HEK293 (cell line): ENCODE measurements around the gene TSHZ3.

Experiments
- AEBP2 ChIP-seq: fragments of 450-650 bp; formaldehyde crosslinking; IDR thresholded peaks from 2 replicates; pipeline ENCODE4 v1.5.1; 2016; ENCODE audit warnings: missing biosample characterization, missing genetic modification characterization, borderline replicate concordance
- BCL11B ChIP-seq: fragments of 450-650 bp; formaldehyde crosslinking; IDR thresholded peaks from 2 replicates; pipeline ENCODE4 v1.5.1; 2016; ENCODE audit warnings: low read depth, missing biosample characterization, missing genetic modification characterization
- FEZF1 ChIP-seq: fragments of 450-650 bp; formaldehyde crosslinking; IDR thresholded peaks from 2 replicates; pipeline ENCODE4 v1.5.1; 2016; ENCODE audit warnings: missing biosample characterization, missing genetic modification characterization
- GLI2 ChIP-seq: fragments of 450-650 bp; formaldehyde crosslinking; IDR thresholded peaks from 2 replicates; pipeline ENCODE4; 2017; ENCODE audit warnings: missing biosample characterization, missing genetic modification characterization, low read depth, borderline replicate concordance
- KLF7 ChIP-seq: fragments of 450-650 bp; formaldehyde crosslinking; IDR thresholded peaks from 2 replicates; pipeline ENCODE4 v1.5.1; 2016; ENCODE audit warnings: missing biosample characterization, missing genetic modification characterization, borderline replicate concordance
- REST ChIP-seq: fragments of 450-650 bp; formaldehyde crosslinking; IDR thresholded peaks from 2 replicates; pipeline ENCODE4 v1.5.1; 2016; ENCODE audit warnings: missing biosample characterization, missing genetic modification characterization
- SETDB1 ChIP-seq: IDR thresholded peaks from one replicate; pipeline ENCODE4 v1.6.1; 2017; ENCODE audit warnings: mild to moderate bottlenecking, low read length, moderate library complexity, mixed read lengths; ENCODE audit not compliant: insufficient read length
- WT1 ChIP-seq: fragments of 450-650 bp; formaldehyde crosslinking; IDR thresholded peaks from 2 replicates; pipeline ENCODE4 v1.5.1; 2016; ENCODE audit warnings: missing biosample characterization, missing genetic modification characterization
- YY2 ChIP-seq: fragments of 450-650 bp; formaldehyde crosslinking; IDR thresholded peaks from 2 replicates; pipeline ENCODE4 v1.5.1; 2016; ENCODE audit warnings: missing biosample characterization, missing genetic modification characterization
- ZBTB7A ChIP-seq: fragments of 450-650 bp; formaldehyde crosslinking; IDR thresholded peaks from 2 replicates; pipeline ENCODE4 v1.5.1; 2016; ENCODE audit warnings: low read depth, missing biosample characterization, missing genetic modification characterization
- ZBTB8A ChIP-seq: fragments of 450-650 bp; formaldehyde crosslinking; IDR thresholded peaks from 2 replicates; pipeline ENCODE4 v1.5.1; 2016; ENCODE audit warnings: missing biosample characterization, missing genetic modification characterization
- ZNF10 ChIP-seq: fragments of 450-650 bp; formaldehyde crosslinking; IDR thresholded peaks from 2 replicates; pipeline ENCODE4 v1.5.1; 2017; ENCODE audit warnings: missing biosample characterization, missing genetic modification characterization
- ZNF121 ChIP-seq: fragments of 450-650 bp; formaldehyde crosslinking; IDR thresholded peaks from 2 replicates; pipeline ENCODE4 v1.5.1; 2016; ENCODE audit warnings: missing biosample characterization, missing genetic modification characterization
- ZNF132 ChIP-seq: fragments of 450-650 bp; formaldehyde crosslinking; IDR thresholded peaks from 2 replicates; pipeline ENCODE4 v1.5.1; 2017; ENCODE audit warnings: missing biosample characterization, missing genetic modification characterization, borderline replicate concordance
- ZNF140 ChIP-seq: fragments of 450-650 bp; formaldehyde crosslinking; IDR thresholded peaks from 2 replicates; pipeline ENCODE4 v1.5.1; 2016; ENCODE audit warnings: missing biosample characterization, missing genetic modification characterization
- ZNF157 ChIP-seq: fragments of 450-650 bp; formaldehyde crosslinking; IDR thresholded peaks from 2 replicates; pipeline ENCODE4 v1.5.1; 2016; ENCODE audit warnings: missing biosample characterization, missing genetic modification characterization
- ZNF174 ChIP-seq: fragments of 450-650 bp; formaldehyde crosslinking; IDR thresholded peaks from 2 replicates; pipeline ENCODE4 v1.5.0; 2017; ENCODE audit warnings: missing biosample characterization, mild to moderate bottlenecking, missing genetic modification characterization
- ZNF211 ChIP-seq: fragments of 450-650 bp; formaldehyde crosslinking; IDR thresholded peaks from 2 replicates; pipeline ENCODE4 v1.5.1; 2016; ENCODE audit warnings: low read depth, missing biosample characterization, missing genetic modification characterization
- ZNF214 ChIP-seq: fragments of 450-650 bp; formaldehyde crosslinking; IDR thresholded peaks from 2 replicates; pipeline ENCODE4 v1.5.1; 2017; ENCODE audit warnings: missing biosample characterization, mild to moderate bottlenecking, missing genetic modification characterization, borderline replicate concordance
- ZNF223 ChIP-seq: fragments of 450-650 bp; formaldehyde crosslinking; IDR thresholded peaks from 2 replicates; pipeline ENCODE4 v1.5.1; 2016; ENCODE audit warnings: missing biosample characterization, missing genetic modification characterization
- ZNF26 ChIP-seq: fragments of 450-650 bp; formaldehyde crosslinking; IDR thresholded peaks from 2 replicates; pipeline ENCODE4 v1.5.1; 2016; ENCODE audit warnings: missing biosample characterization, missing genetic modification characterization
- ZNF266 ChIP-seq: fragments of 450-650 bp; formaldehyde crosslinking; IDR thresholded peaks from 2 replicates; pipeline ENCODE4 v1.5.1; 2016; ENCODE audit warnings: missing biosample characterization, missing genetic modification characterization, low read depth
- ZNF292 ChIP-seq: fragments of 450-650 bp; formaldehyde crosslinking; IDR thresholded peaks from 2 replicates; pipeline ENCODE4 v1.5.1; 2016; ENCODE audit warnings: low read depth, missing biosample characterization, missing genetic modification characterization, borderline replicate concordance
- ZNF362 ChIP-seq: fragments of 450-650 bp; formaldehyde crosslinking; IDR thresholded peaks from 2 replicates; pipeline ENCODE4 v1.5.1; 2016; ENCODE audit warnings: missing biosample characterization, missing genetic modification characterization
- ZNF521 ChIP-seq: fragments of 450-650 bp; formaldehyde crosslinking; IDR thresholded peaks from 2 replicates; pipeline ENCODE4 v1.5.1; 2017; ENCODE audit warnings: missing biosample characterization, mild to moderate bottlenecking, missing genetic modification characterization
- ZNF529 ChIP-seq: fragments of 450-650 bp; formaldehyde crosslinking; IDR thresholded peaks from 2 replicates; pipeline ENCODE4 v1.5.1; 2017; ENCODE audit warnings: missing genetic modification characterization, missing biosample characterization; ENCODE audit not compliant: insufficient replicate concordance
- ZNF621 ChIP-seq: fragments of 450-650 bp; formaldehyde crosslinking; IDR thresholded peaks from 2 replicates; pipeline ENCODE4 v1.5.1; 2017; ENCODE audit warnings: missing biosample characterization, missing genetic modification characterization
- ZNF658 ChIP-seq: fragments of 450-650 bp; formaldehyde crosslinking; IDR thresholded peaks from 2 replicates; pipeline ENCODE4; 2016; ENCODE audit warnings: missing biosample characterization, missing genetic modification characterization
- ZNF664 ChIP-seq: fragments of 450-650 bp; formaldehyde crosslinking; IDR thresholded peaks from 2 replicates; pipeline ENCODE4 v1.5.1; 2016; ENCODE audit warnings: missing biosample characterization, missing genetic modification characterization
- ZNF670 ChIP-seq: fragments of 450-650 bp; formaldehyde crosslinking; IDR thresholded peaks from 2 replicates; pipeline ENCODE4 v1.5.1; 2016; ENCODE audit warnings: missing biosample characterization, missing genetic modification characterization, low read depth
- ZNF747 ChIP-seq: fragments of 450-650 bp; formaldehyde crosslinking; IDR thresholded peaks from 2 replicates; pipeline ENCODE4 v1.5.1; 2016; ENCODE audit warnings: missing biosample characterization, missing genetic modification characterization
- ZNF830 ChIP-seq: fragments of 450-650 bp; IDR thresholded peaks from 2 replicates; pipeline ENCODE4 v1.5.0; 2018; ENCODE audit warnings: missing biosample characterization, missing genetic modification characterization, low read depth, mild to moderate bottlenecking, moderate library complexity
- ZNF843 ChIP-seq: fragments of 450-650 bp; formaldehyde crosslinking; IDR thresholded peaks from 2 replicates; pipeline ENCODE4 v1.5.1; 2016; ENCODE audit warnings: missing biosample characterization, missing genetic modification characterization
- ZSCAN16 ChIP-seq: fragments of 450-650 bp; formaldehyde crosslinking; IDR thresholded peaks from 2 replicates; pipeline ENCODE4 v1.5.1; 2016; ENCODE audit warnings: missing biosample characterization, missing genetic modification characterization

Gene TSHZ3

GRCh38 chr19:31316201-31316951 lies 32.9 kb downstream of the TSHZ3 start (continued):
- TF ChIP-seq ZNF121 (tag by site-specific recombination), result no peak
- peak; percentile 84 for TF ChIP-seq FEZF1 (tag by site-specific recombination)
- TF ChIP-seq GLI2 (tag by site-specific recombination), result no peak
- no peak for TF ChIP-seq ZNF132
- no peak for TF ChIP-seq ZNF529 (tag by site-specific recombination)
- peak; percentile 12; the same call in 1 of the 2 replicates for TF ChIP-seq ZNF843 (tag by site-specific recombination)
- no peak for TF ChIP-seq ZNF670 (tag by site-specific recombination)
- TF ChIP-seq YY2 (tag by site-specific recombination), result no peak
- TF ChIP-seq ZNF362 (tag by site-specific recombination), result no peak
- TF ChIP-seq ZNF26 (tag by site-specific recombination), result no peak
- TF ChIP-seq ZNF10 (tag by site-specific recombination), result no peak
- TF ChIP-seq AEBP2 (tag by site-specific recombination), result no peak
- no peak for TF ChIP-seq SETDB1
- no peak for TF ChIP-seq ZNF157
- TF ChIP-seq ZNF830 (tag by site-specific recombination), result no peak
- no peak for TF ChIP-seq ZNF621 (tag by site-specific recombination)
- no peak; the same call in 1 of the 2 replicates for TF ChIP-seq ZNF664 (tag by site-specific recombination)
- TF ChIP-seq REST (tag by site-specific recombination), result peak; percentile 50; the same call in 1 of the 2 replicates
- TF ChIP-seq ZBTB7A, result no peak
- no peak for TF ChIP-seq ZNF140 (tag by site-specific recombination)
- TF ChIP-seq ZNF174, result no peak
- TF ChIP-seq ZNF658 (tag by site-specific recombination), result no peak
- TF ChIP-seq ZSCAN16, result no peak
- TF ChIP-seq ZNF292 (tag by site-specific recombination), result no peak
- no peak for TF ChIP-seq ZNF521
- no peak for TF ChIP-seq KLF7 (tag by site-specific recombination)
- TF ChIP-seq ZNF266 (tag by site-specific recombination), result no peak
- TF ChIP-seq ZNF223 (tag by site-specific recombination), result no peak
- no peak for TF ChIP-seq BCL11B (tag by site-specific recombination)
- no peak for TF ChIP-seq ZNF747 (tag by site-specific recombination)
- no peak for TF ChIP-seq WT1 (tag by site-specific recombination)
- TF ChIP-seq ZNF214 (tag by site-specific recombination), result no peak
- TF ChIP-seq ZNF211 (tag by site-specific recombination), result no peak
- TF ChIP-seq ZBTB8A, result peak; percentile 29
